NCI-H1930 (cell line): ENCODE data around the gene GLI1.
"Not testable (repeated sequence)": the region's sequence is repeated elsewhere in the genome, so short reads cannot be mapped to it uniquely, and the experiment has no call there.

Experiments used
- DNase-seq, 2 experiments: peaks; one replicate each; lab custom pipeline; 2025; lab: John Stamatoyannopoulos, UW

Gene GLI1

GRCh38 chr12:57498132-57498502 is 38.5 kb downstream of the GLI1 start:
- no peak for DNase-seq

GRCh38 chr12:57498571-57498970 is 39.0 kb downstream of the GLI1 start:
- DNase-seq = no peak

GRCh38 chr12:57500213-57500612 is 40.6 kb downstream of the GLI1 start:
- DNase-seq = no peak

GRCh38 chr12:57502311-57502969 is 42.9 kb downstream of the GLI1 start:
- not testable (repeated sequence) for DNase-seq

GRCh38 chr12:57506541-57506940 is 47.0 kb downstream of the GLI1 start:
- not testable (repeated sequence) for DNase-seq

- DNase-seq = not testable (repeated sequence)
Measured at GRCh38 chr12:57507796-57508195, 48.2 kb downstream of the GLI1 start.

- no peak for DNase-seq
Measured at GRCh38 chr12:57511161-57511560, 51.6 kb downstream of the GLI1 start.

- DNase-seq = no peak
Measured at GRCh38 chr12:57511588-57512325, 52.2 kb downstream of the GLI1 start.

- DNase-seq = no peak
Measured at GRCh38 chr12:57512665-57513064, 53.1 kb downstream of the GLI1 start.

- no peak for DNase-seq
Measured at GRCh38 chr12:57513266-57513665, 53.7 kb downstream of the GLI1 start.

GRCh38 chr12:57513677-57514076 is 54.1 kb downstream of the GLI1 start:
- not testable (repeated sequence) for DNase-seq

GRCh38 chr12:57514246-57514645 is 54.7 kb downstream of the GLI1 start:
- DNase-seq = not testable (repeated sequence)

- DNase-seq = no peak
Measured at GRCh38 chr12:57514720-57515407, 55.3 kb downstream of the GLI1 start.

- no peak for DNase-seq
Measured at GRCh38 chr12:57515408-57515933, 55.9 kb downstream of the GLI1 start.

- DNase-seq = no peak
Measured at GRCh38 chr12:57515934-57516541, 56.5 kb downstream of the GLI1 start.

- no peak for DNase-seq
Measured at GRCh38 chr12:57516617-57517153, 57.1 kb downstream of the GLI1 start.

GRCh38 chr12:57517187-57517586 is 57.6 kb downstream of the GLI1 start:
- no peak for DNase-seq

GRCh38 chr12:57517718-57518117 is 58.1 kb downstream of the GLI1 start:
- DNase-seq = not testable (repeated sequence)

- DNase-seq = no peak
Measured at GRCh38 chr12:57518176-57518919, 58.8 kb downstream of the GLI1 start.

GRCh38 chr12:57518920-57519795 is 59.6 kb downstream of the GLI1 start:
- peak in 1 of 2 experiments; percentile 33 for DNase-seq

GRCh38 chr12:57519796-57520052 is 60.1 kb downstream of the GLI1 start:
- DNase-seq = peak in 1 of 2 experiments; percentile 10
